Activated CD8-positive, alpha-beta T cell treated with anti-CD3 and anti-CD28 coated beads for 36 hours (primary cell): ENCODE data around the gene DIAPH3. TPM values are rescaled to one million over a fixed set of nuclear protein-coding genes. Genes with fewer than 3 reads are reported as not detected.

ENCODE experiments used
- ATAC-seq: fragments of 200-7000 bp; cut with Tn5 transposase; one replicate; pipeline ENCODE4 v1.10.0; 2021; ENCODE audit warnings: mild to moderate bottlenecking, moderate library complexity
- CTCF ChIA-PET: fragments of 350-600 bp; sonication (Branson Sonifier 250); formaldehyde crosslinking; loops from one replicate; lab custom pipeline; 2021; ENCODE audit warnings: antibody characterized with exemption; lab: Charles Lee
- POLR2A ChIA-PET: fragments of 350-600 bp; sonication (Branson Sonifier 250); formaldehyde crosslinking; loops from one replicate; lab custom pipeline; 2021; ENCODE audit warnings: antibody characterized with exemption; lab: Charles Lee
- DNase-seq: peaks from one replicate; pipeline ENCODE4 v3.0.0-alpha.2; 2020
- H3K27ac Mint-ChIP-seq: one replicate; pipeline ENCODE4 v1.8.0; 2021; ENCODE audit warnings: mild to moderate bottlenecking, mixed read lengths
- H3K27me3 Mint-ChIP-seq: one replicate; pipeline ENCODE4 v1.8.0; 2021; ENCODE audit warnings: mixed read lengths
- H3K36me3 Mint-ChIP-seq: one replicate; pipeline ENCODE4 v1.8.0; 2021; ENCODE audit warnings: low read depth, mixed read lengths
- H3K4me1 Mint-ChIP-seq: one replicate; pipeline ENCODE4 v1.8.0; 2021; ENCODE audit warnings: low read depth, mixed read lengths
- H3K4me3 Mint-ChIP-seq: one replicate; pipeline ENCODE4 v1.8.0; 2021; ENCODE audit warnings: mild to moderate bottlenecking, moderate library complexity, mixed read lengths
- H3K9me3 Mint-ChIP-seq: one replicate; pipeline ENCODE4 v1.8.0; 2021; ENCODE audit warnings: mixed read lengths
- CTCF ChIP-seq: fragments of 200-600 bp; IDR thresholded peaks from one replicate; pipeline ENCODE4 v1.8.0; 2022; ENCODE audit warnings: antibody characterized with exemption, mild to moderate bottlenecking
- intact Hi-C: fragments of 100-400 bp; cut with micrococcal nuclease; formaldehyde crosslinking; loops from one replicate; pipeline ENCODE4 v1.10.0; 2022
- total RNA-seq, 2 experiments: library from RNA; stranded (reverse); gene quantifications; one replicate each; pipeline ENCODE4 v1.2.3, GENCODE V29; 2021

The DIAPH3 gene
- total RNA-seq, 2 experiments from 2014 or later, result 23.0 to 25.4 TPM

- intact Hi-C loops, result no loop called here
- ChIA-PET POLR2A (no interaction called here), CTCF (no interaction called here)
- ATAC-seq, result no peak
- no peak for DNase-seq
- peaks cover 2% of the 10 kb centered on the region for H3K36me3 Mint-ChIP-seq
- no peak overlapping the region for H3K27ac Mint-ChIP-seq
- no peak overlapping the region for H3K4me3 Mint-ChIP-seq
- H3K27me3 Mint-ChIP-seq, result no peaks in the 10 kb centered on the region
- no peak for TF ChIP-seq CTCF
- no peaks in the 10 kb centered on the region for H3K4me1 Mint-ChIP-seq
- H3K9me3 Mint-ChIP-seq, result no peaks in the 10 kb centered on the region
Observed at GRCh38 chr13:59865398-59865797, 298.3 kb downstream of the DIAPH3 start.

- Mint-ChIP-seq H3K4me1 (no peaks in the 10 kb centered on the region), H3K27ac (no peak overlapping the region), H3K36me3 (peaks cover 2% of the 10 kb centered on the region), H3K4me3 (no peak overlapping the region), H3K9me3 (no peaks in the 10 kb centered on the region), H3K27me3 (no peaks in the 10 kb centered on the region)
- ChIA-PET POLR2A (interaction anchor here (0.5 kb wide), 1 partner anchor 10 kb away, joined by 4 read pairs; no protein-coding TSS in a partner anchor), CTCF (no interaction called here)
- ATAC-seq (no peak), DNase-seq (no peak)
- TF ChIP-seq CTCF, result no peak
- intact Hi-C loops, result no loop called here
Observed at GRCh38 chr13:59863621-59864020, 300.1 kb downstream of the DIAPH3 start.

- ChIA-PET POLR2A (no interaction called here), CTCF (no interaction called here)
- no peak overlapping the region for H3K27ac Mint-ChIP-seq
- DNase-seq (no peak), ATAC-seq (no peak)
- H3K9me3 Mint-ChIP-seq, result no peaks in the 10 kb centered on the region
- H3K4me3 Mint-ChIP-seq, result no peak overlapping the region
- no peaks in the 10 kb centered on the region for H3K27me3 Mint-ChIP-seq
- TF ChIP-seq CTCF, result no peak
- intact Hi-C loops, result no loop called here
- peaks cover 2% of the 10 kb centered on the region for H3K36me3 Mint-ChIP-seq
- no peaks in the 10 kb centered on the region for H3K4me1 Mint-ChIP-seq
Observed at GRCh38 chr13:59861676-59862075, 302.1 kb downstream of the DIAPH3 start.

GRCh38 chr13:59856281-59856810 lies 307.4 kb downstream of the DIAPH3 start:
- Mint-ChIP-seq H3K36me3 (peaks cover 5% of the 10 kb centered on the region), H3K27me3 (peaks cover 2% of the 10 kb centered on the region), H3K9me3 (no peaks in the 10 kb centered on the region), H3K4me3 (no peak overlapping the region), H3K4me1 (no peaks in the 10 kb centered on the region), H3K27ac (no peak overlapping the region)
- intact Hi-C loops, result no loop called here
- ATAC-seq (no peak), DNase-seq (no peak)
- ChIA-PET CTCF (no interaction called here), POLR2A (no interaction called here)
- TF ChIP-seq CTCF, result no peak

GRCh38 chr13:59846845-59847620 lies 316.7 kb downstream of the DIAPH3 start:
- Mint-ChIP-seq H3K4me1 (no peaks in the 10 kb centered on the region), H3K27me3 (no peaks in the 10 kb centered on the region), H3K9me3 (no peaks in the 10 kb centered on the region), H3K27ac (no peak overlapping the region), H3K36me3 (no peaks in the 10 kb centered on the region), H3K4me3 (no peak overlapping the region)
- TF ChIP-seq CTCF, result no peak
- no peak for DNase-seq
- no peak for ATAC-seq
- intact Hi-C loops, result no loop called here
- ChIA-PET CTCF (no interaction called here), POLR2A (no interaction called here)
